ENCODE data around the gene CPLX3. TPM values are rescaled to one million over a fixed set of nuclear protein-coding genes. Genes with fewer than 3 reads are reported as not detected.

CPLX3 gene
- total and polyA plus RNA-seq, 2 donors (not counting 3 experiments of a cell fraction or from before 2014, with no cell fraction given), result not detected

- DNase-seq (ENCODE audit: low read depth, low spot score) (no peak), FAIRE-seq (no peak)
- Histone ChIP-seq H3K27me3 (ENCODE audit: control insufficient read depth in 2 of 2, insufficient read depth in 2 of 2, low read length in 2 of 2) (no peaks in the 10 kb centered on the region), H3K9me3 (replicated peaks; ENCODE audit: control insufficient read depth, insufficient read depth, low read length) (no peaks in the 10 kb centered on the region), H3K9me1 (replicated peaks; ENCODE audit: control insufficient read depth, extremely low read depth, insufficient read depth, low read length) (no peaks in the 10 kb centered on the region), H3K27ac (ENCODE audit: insufficient read depth, low read depth, low read length) (no peak overlapping the region), H3K79me2 (ENCODE audit: control insufficient read depth, insufficient read depth, low read length) (peaks cover 11% of the 10 kb centered on the region), H4K20me1 (replicated peaks; ENCODE audit: control insufficient read depth, extremely low read depth, insufficient read depth, low read length) (no peaks in the 10 kb centered on the region), H3K9ac (replicated peaks; ENCODE audit: extremely low read depth, insufficient read depth, low read length) (no peak overlapping the region), H3K4me2 (ENCODE audit: insufficient read depth, low read length) (no peak overlapping the region), H3K4me1 (ENCODE audit: control insufficient read depth, extremely low read depth, insufficient read depth, low read length) (no peaks in the 10 kb centered on the region), H3K36me3 (ENCODE audit: control insufficient read depth in 2 of 2, extremely low read depth in 1 of 2, insufficient read depth in 2 of 2, low read length in 2 of 2) (peaks cover 0 to 18% of the 10 kb centered on the region in 2 experiments), H3K4me3 (replicated peaks in 1 of 3; ENCODE audit: insufficient read depth in 1 of 3, low read depth in 1 of 3, low read length in 3 of 3) (no peak overlapping the region), H2AFZ (ENCODE audit: low read depth, low read length) (no peak overlapping the region)
- dilution Hi-C loops (cut with MboI; ENCODE audit: extremely low pct_ligation_motif_present, low sequenced_read_pairs), result no loop called here
- ChIA-PET POLR2A (no interaction called here), CTCF (interaction anchor here (0.6 to 3.4 kb wide), 7 partner anchors 9 to 227 kb away, joined by 3 to 13 read pairs (median 3); no protein-coding TSS in a partner anchor)
- TF ChIP-seq GATA2 (IDR thresholded peaks at IDR 0.05; ENCODE audit: insufficient read depth, insufficient read length, low read depth, low read length), result no peak
- TF ChIP-seq MYC (IDR thresholded peaks at IDR 0.05; ENCODE audit: low read depth, low read length), result no peak
- no peak for TF ChIP-seq FOS (IDR thresholded peaks at IDR 0.05; ENCODE audit: borderline replicate concordance, insufficient read depth, low read length)
- TF ChIP-seq POLR2A (IDR thresholded peaks at IDR 0.05; ENCODE audit: low read depth, low read length), result no peak
- TF ChIP-seq JUN (IDR thresholded peaks at IDR 0.05; ENCODE audit: borderline replicate concordance, insufficient read depth, insufficient read length, low read depth), result no peak
- no peak for TF ChIP-seq CTCF (IDR thresholded peaks at IDR 0.05; ENCODE audit: extremely low read depth in 1 of 2, insufficient read depth in 1 of 2, low read depth in 1 of 2, low read length in 2 of 2)
- no TSS peak for BruUV-seq (replicated peaks)
- intact Hi-C loops (cut with micrococcal nuclease), result no loop called here
Measured at GRCh38 chr15:74857671-74858368, 31.4 kb downstream of the CPLX3 start.

Data from endothelial cell of umbilical vein (primary cell).